ENCODE data around the gene CFAP69. TPM values are rescaled to one million over a fixed set of nuclear protein-coding genes. Genes with fewer than 3 reads are reported as not detected.

The CFAP69 gene
- total and polyA plus RNA-seq, 2 of the 8 experiments (the other 6 are each of a cell fraction or from before 2014, with no cell fraction given), result 1.00 to 3.8 TPM

- ChIA-PET CTCF (ENCODE audit: partially characterized antibody) (interaction anchor here (0.9 kb wide), 1 partner anchor 42 kb away, joined by 3 read pairs; no protein-coding TSS in a partner anchor), POLR2A (ENCODE audit: partially characterized antibody) (interaction anchor here (1.2 to 1.6 kb wide), 3 partner anchors 8 to 27 kb away, joined by 4 read pairs; partner anchors contain the start of gene STEAP2)
- Histone ChIP-seq H3K27ac (ENCODE audit: low read depth, low read length) (no peak overlapping the region), H3K79me1 (ENCODE audit: low read depth, low read length) (no peaks in the 10 kb centered on the region), H2BK20ac (ENCODE audit: low read length) (no peak overlapping the region), H3K56ac (replicated peaks; ENCODE audit: insufficient read length, low read depth, low read length) (no peak overlapping the region), H3K4me1 (replicated peaks in 1 of 4; ENCODE audit: control insufficient read depth in 3 of 4, insufficient read depth in 4 of 4, low read length in 3 of 4) (no peaks in the 10 kb centered on the region), H3K27me3 (replicated peaks in 1 of 4; ENCODE audit: control insufficient read depth in 3 of 4, extremely low read depth in 1 of 4, insufficient read depth in 3 of 4, low read length in 3 of 4) (no peaks in the 10 kb centered on the region), H2BK120ac (replicated peaks; ENCODE audit: low read depth, low read length) (no peak overlapping the region), H3K18ac (ENCODE audit: extremely low read depth, low read length) (no peak overlapping the region), H3K9me3 (ENCODE audit: insufficient read depth in 2 of 2, low read depth in 1 of 2, low read length in 1 of 2) (no peaks in the 10 kb centered on the region), H3K9ac (replicated peaks in 1 of 4; ENCODE audit: extremely low read depth in 1 of 4, low read depth in 3 of 4, low read length in 3 of 4) (no peak overlapping the region), H3K36me3 (ENCODE audit: control insufficient read depth in 2 of 4, insufficient read depth in 4 of 4, low read length in 3 of 4) (peaks cover 0 to 3% (median 0%) of the 10 kb centered on the region in 4 experiments; a peak in 1 of 8 replicates), H2BK12ac (ENCODE audit: low read depth, low read length) (no peak overlapping the region), H2BK15ac (ENCODE audit: low read length) (no peak overlapping the region), H2AFZ (ENCODE audit: low read length) (no peak overlapping the region), H3K4ac (replicated peaks; ENCODE audit: insufficient read length, low read depth, low read length) (no peak overlapping the region), H3K4me3 (ENCODE audit: extremely low read depth in 1 of 4, insufficient read depth in 2 of 4, low read depth in 3 of 4, low read length in 4 of 4) (no peak overlapping the region), H3K4me2 (ENCODE audit: insufficient read depth in 1 of 2, low read depth in 2 of 2, low read length in 2 of 2) (no peak overlapping the region), H4K5ac (ENCODE audit: insufficient read length, low read depth, low read length) (no peak overlapping the region), H3K23ac (ENCODE audit: insufficient read length) (no peak overlapping the region), H4K8ac (ENCODE audit: extremely low read depth, insufficient read depth, low read length) (no peak overlapping the region), H3K79me2 (ENCODE audit: control insufficient read depth in 1 of 2, insufficient read depth in 2 of 2, low read length in 2 of 2) (no peaks in the 10 kb centered on the region), H4K91ac (replicated peaks; ENCODE audit: insufficient read length, low read length) (no peak overlapping the region), H3K23me2 (ENCODE audit: low read depth, low read length) (no peaks in the 10 kb centered on the region), H2AK5ac (ENCODE audit: low read depth, low read length) (no peak overlapping the region), H3K14ac (ENCODE audit: insufficient read length) (no peak overlapping the region), H2BK5ac (ENCODE audit: low read depth, low read length) (no peak overlapping the region), H4K20me1 (replicated peaks in 1 of 2; ENCODE audit: control insufficient read depth in 1 of 2, insufficient read depth in 2 of 2, low read length in 2 of 2) (peaks cover 0 to 1% of the 10 kb centered on the region in 2 experiments)
- WGBS, 2 experiments (ENCODE audit: extremely low coverage in 1 of 2, insufficient coverage in 1 of 2, insufficient read length in 1 of 2, insufficient replicate concordance in 2 of 2, low coverage in 1 of 2, low lambda C conversion rate in 2 of 2, missing lambda C conversion rate in 1 of 2), result 86% methylated on average over 1 of the region's 1 CpG; no CpG with 5 or more reads in 1 of the 2 experiments
- no peak for TF ChIP-seq CREB1 (IDR thresholded peaks at IDR 0.05)
- DNase-seq (ENCODE audit: low read depth in 1 of 2, low spot score in 2 of 2), result no peak
- no peak for FAIRE-seq
Measured at GRCh38 chr7:90238583-90238982, 6.4 kb upstream of the CFAP69 start.
